SKM-1 treated with dmso at 0.1 percent for 144 hours (cell line): ENCODE data around the gene CDH1.

Experiments
- DNase-seq: peaks from one replicate; lab custom pipeline; 2025; ENCODE audit not compliant: unreplicated experiment; lab: John Stamatoyannopoulos, UW

Gene CDH1

GRCh38 chr16:68843482-68844210 lies 106.6 kb downstream of the CDH1 start, which contains the start of gene TANGO6:
Gene TANGO6 (plus strand): TSS chr16:68843531. CDS start chr16:68843618, 87 bp downstream.
- DNase-seq = peak; percentile 53

GRCh38 chr16:68844211-68844564 lies 107.1 kb downstream of the CDH1 start:
- no peak for DNase-seq

GRCh38 chr16:68848786-68849185 lies 111.7 kb downstream of the CDH1 start:
- no peak for DNase-seq

DNA sequence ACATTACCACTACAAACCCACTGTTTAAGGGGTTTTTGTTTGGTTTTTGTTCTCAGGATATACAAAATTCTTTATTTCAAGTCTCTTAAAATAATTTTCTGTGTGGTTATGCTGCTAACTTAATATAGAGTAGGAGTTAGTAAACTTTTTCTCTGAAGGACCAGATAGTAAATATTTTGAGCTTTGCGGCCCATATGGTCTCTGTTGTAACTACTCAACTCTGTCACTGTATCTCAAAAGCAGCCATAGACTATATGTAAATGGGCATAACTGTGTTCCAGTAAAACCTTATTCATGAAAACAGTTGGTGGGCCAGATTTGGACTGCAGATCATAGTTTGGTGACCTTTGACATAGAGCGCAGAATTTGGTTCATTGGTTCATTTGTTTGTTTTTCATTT lies 113.4 kb downstream of the CDH1 start:
- DNase-seq = no peak

GRCh38 chr16:68851601-68852000 lies 114.5 kb downstream of the CDH1 start:
- DNase-seq = no peak

- DNase-seq = no peak
Observed at GRCh38 chr16:68857479-68857878, 120.4 kb downstream of the CDH1 start.

DNA sequence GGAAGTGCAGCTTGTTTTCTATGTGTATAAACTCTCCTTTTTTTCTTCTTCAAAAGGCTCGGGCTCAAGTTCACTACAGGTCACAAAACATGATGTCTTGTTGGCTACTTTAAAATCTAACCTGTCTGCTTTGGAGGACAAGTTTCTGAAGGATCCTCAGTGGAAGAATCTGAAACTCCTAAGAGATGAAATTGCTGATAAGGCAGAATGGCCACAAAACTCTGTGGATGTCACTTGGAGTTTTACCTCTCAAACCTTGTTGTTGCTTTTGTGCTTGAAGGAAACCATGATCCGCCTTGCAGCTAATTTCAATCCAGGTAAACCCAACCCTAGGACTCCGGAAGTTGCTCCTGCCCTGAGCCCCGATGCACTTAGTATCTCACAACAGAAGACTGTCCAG lies 122.7 kb downstream of the CDH1 start:
- no peak for DNase-seq

DNA sequence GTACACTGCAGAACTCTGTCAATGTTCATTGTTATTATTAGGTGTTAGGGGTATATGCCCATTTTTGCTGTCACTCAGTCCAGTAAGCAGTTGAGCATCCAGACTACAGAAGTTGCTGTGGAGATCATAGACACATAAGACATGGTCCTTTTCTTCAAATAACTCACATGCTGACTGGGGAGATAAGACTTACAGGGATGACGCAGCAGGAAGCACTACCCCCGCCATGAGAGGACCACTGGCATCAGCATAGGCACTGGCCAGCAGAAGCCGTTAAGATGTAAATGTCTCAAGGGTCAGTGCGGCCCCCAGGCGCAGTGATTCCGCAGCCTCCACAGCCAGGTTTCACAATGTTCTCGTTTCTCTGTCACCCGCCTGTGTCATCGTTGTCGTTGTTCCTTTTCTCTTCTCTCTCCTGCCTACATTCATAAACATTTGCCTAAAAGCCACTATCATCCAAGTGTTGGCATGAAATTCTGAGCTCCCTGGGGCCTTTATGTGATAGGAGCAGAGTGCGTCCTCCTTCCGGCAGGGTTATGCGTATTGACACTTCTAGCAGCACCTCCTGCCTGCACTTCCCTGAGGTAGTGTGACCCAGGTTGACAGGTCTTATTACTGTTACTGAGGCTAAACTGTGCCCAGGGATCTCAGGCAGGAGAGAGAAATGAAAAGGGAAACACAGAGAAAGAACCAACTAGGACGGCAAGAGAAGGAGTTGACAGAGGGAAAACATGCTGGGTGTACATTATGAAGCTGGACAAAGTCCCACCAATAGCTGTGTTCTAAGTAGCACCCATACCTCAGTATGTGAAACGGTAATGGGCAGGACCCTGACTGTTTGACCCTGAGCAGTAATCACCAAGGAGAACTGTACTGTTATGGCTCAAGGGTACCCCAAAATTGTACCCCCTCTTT lies 124.1 kb downstream of the CDH1 start:
- no peak for DNase-seq

DNA sequence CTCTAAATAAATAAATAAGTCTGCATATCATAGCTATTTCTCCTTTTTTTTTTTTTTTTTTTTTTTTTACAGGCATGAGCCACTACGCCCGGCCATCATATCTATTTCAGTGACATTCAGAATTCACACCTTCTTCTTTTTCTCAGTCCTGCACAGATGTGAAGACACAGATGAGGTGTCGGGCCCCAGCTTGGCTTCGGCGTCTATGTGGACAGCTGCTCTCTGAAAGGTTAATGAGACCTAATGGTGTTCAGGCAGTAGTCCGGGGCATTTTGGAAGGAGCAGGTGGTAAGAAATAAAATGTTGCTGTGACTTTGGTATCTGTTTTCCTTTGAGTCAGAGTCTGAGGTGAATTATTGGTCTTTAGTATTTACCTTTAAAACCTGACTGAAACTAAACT lies 129.8 kb downstream of the CDH1 start:
- DNase-seq = no peak

DNA sequence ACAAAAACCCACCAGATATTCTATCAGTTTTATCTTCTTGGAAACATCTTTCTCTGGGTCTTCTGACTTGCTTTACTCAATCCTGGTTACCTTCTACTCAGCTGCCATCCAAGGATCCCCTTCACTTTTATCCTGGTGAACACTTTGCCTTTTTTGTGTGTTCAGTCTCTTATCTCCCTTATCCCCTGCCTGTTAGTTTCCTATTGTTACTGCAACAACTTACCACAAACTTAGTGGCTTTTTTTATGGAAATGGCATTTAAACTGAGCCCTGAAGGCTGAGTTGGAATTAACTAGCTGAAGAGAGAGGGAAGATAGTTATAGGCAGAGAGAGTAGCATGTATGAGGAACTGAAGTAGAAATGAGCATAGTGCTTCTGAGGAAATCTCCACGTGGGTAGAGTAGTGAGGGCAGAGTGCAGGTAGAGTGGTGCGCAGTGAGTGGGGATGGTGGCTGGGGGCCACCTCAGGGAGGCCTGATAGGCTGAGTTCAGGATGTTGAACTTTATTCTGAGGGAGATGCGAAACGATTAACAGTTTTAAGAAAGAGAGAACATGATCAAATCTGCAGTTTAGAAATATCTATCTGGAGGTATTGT lies 132.5 kb downstream of the CDH1 start:
- DNase-seq = no peak

GRCh38 chr16:68873635-68874471 lies 136.8 kb downstream of the CDH1 start:
- DNase-seq = no peak

- DNase-seq = no peak
Observed at GRCh38 chr16:68875871-68876270, 138.8 kb downstream of the CDH1 start.

GRCh38 chr16:68883685-68884084 lies 146.6 kb downstream of the CDH1 start:
- no peak for DNase-seq

DNA sequence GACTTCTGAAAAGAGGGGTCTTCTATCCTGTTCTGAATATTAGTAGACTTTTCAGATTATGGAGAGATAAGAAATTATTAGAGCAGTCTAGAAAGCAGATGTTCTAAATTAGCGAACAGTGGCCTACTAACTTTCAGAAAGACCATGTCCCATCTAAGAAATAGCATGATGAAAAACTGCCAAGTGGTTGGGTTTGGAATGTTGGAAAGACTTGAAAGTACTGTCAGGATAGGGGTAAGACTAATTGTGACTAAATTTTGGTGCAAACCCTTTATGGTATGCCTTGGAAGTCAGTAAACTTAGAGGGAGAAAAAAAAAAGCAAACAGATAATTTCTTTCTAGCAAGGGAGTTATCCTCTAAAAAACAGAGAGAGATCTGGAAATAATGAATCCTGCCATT lies 147.3 kb downstream of the CDH1 start:
- DNase-seq = no peak
